DND-41 (cell line): Measurements from ENCODE around the gene ARPC1A.
A peak's percentile ranks its signal among the peaks of the same experiment; 100 is the strongest.

Experiments
- ATAC-seq: fragments of 200-7000 bp; cut with Tn5 transposase; 3 replicates; pipeline ENCODE4 v1.9.1; 2021; ENCODE audit warnings: low read depth; ENCODE audit not compliant: insufficient read depth
- DNase-seq: peaks from one replicate; pipeline ENCODE4 v3.0.0-alpha.2; 2020
- H2AFZ ChIP-seq: 2 replicates; pipeline ENCODE4 v1.6.0; 2012; ENCODE audit warnings: low read depth, low read length
- H3K27ac ChIP-seq: 2 replicates; pipeline ENCODE4 v1.5.1; 2012; ENCODE audit warnings: low read length, inconsistent platforms
- H3K27me3 ChIP-seq: fragments of 200-600 bp; sonication (generic); 2 replicates; pipeline ENCODE4 v1.6.0; 2012; ENCODE audit warnings: low read length, mild to moderate bottlenecking, inconsistent platforms; ENCODE audit not compliant: insufficient read depth, poor library complexity
- H3K36me3 ChIP-seq: 2 replicates; pipeline ENCODE4 v1.5.1; 2012; ENCODE audit warnings: low read length, inconsistent platforms; ENCODE audit not compliant: insufficient read depth
- H3K4me1 ChIP-seq: 2 replicates; pipeline ENCODE4 v1.5.1; 2012; ENCODE audit warnings: mild to moderate bottlenecking, low read length; ENCODE audit not compliant: insufficient read depth
- H3K4me2 ChIP-seq: 2 replicates; pipeline ENCODE4 v1.6.0; 2012; ENCODE audit warnings: mild to moderate bottlenecking, moderate library complexity, low read length, inconsistent platforms; ENCODE audit not compliant: insufficient read depth
- H3K4me3 ChIP-seq, 2 experiments: fragments of 200-600 bp in 1 of 2; shearing (Covaris generic) in 1 of 2; 2 replicates each; pipeline ENCODE4 v1.5.1; 2012 to 2016; ENCODE audit warnings: inconsistent platforms in 2 of 2, low read length in 2 of 2, mild to moderate bottlenecking in 2 of 2, low read depth in 1 of 2, moderate library complexity in 1 of 2
- H3K79me2 ChIP-seq: 2 replicates; pipeline ENCODE4 v1.6.0; 2012; ENCODE audit warnings: low read length, inconsistent platforms; ENCODE audit not compliant: insufficient read depth
- H3K9ac ChIP-seq: 2 replicates; pipeline ENCODE4 v1.6.0; 2012; ENCODE audit warnings: low read depth, mild to moderate bottlenecking, inconsistent platforms, low read length, moderate library complexity
- H3K9me3 ChIP-seq: 2 replicates; pipeline ENCODE4 v1.5.1; 2012; ENCODE audit warnings: low read length, moderate library complexity, mild to moderate bottlenecking, inconsistent platforms; ENCODE audit not compliant: insufficient read depth, severe bottlenecking
- H4K20me1 ChIP-seq: 2 replicates; pipeline ENCODE4 v1.6.0; 2012; ENCODE audit warnings: low read length; ENCODE audit not compliant: insufficient read depth
- CTCF ChIP-seq: IDR thresholded peaks from 2 replicates; pipeline ENCODE4 v1.5.1; 2012; ENCODE audit warnings: borderline replicate concordance, low read length, moderate library complexity, mild to moderate bottlenecking; ENCODE audit not compliant: poor library complexity, severe bottlenecking; ENCODE audit errors: extremely low read depth
- EZH2 ChIP-seq: IDR thresholded peaks from 3 replicates; pipeline ENCODE4 v1.6.1; 2012; ENCODE audit warnings: borderline replicate concordance, low read depth, mild to moderate bottlenecking, moderate library complexity, low read length, inconsistent platforms; ENCODE audit not compliant: severe bottlenecking

The ARPC1A gene

GRCh38 chr7:99403764-99404163, 78.1 kb downstream of the ARPC1A start:
- Histone ChIP-seq H3K27me3 (no peaks in the 10 kb centered on the region), H3K4me3 (no peak overlapping the region), H3K4me2 (no peak overlapping the region), H3K27ac (no peak overlapping the region), H2AFZ (no peak overlapping the region), H3K36me3 (peaks cover 76% of the 10 kb centered on the region), H3K9ac (no peak overlapping the region), H3K9me3 (no peaks in the 10 kb centered on the region), H4K20me1 (peaks cover 66% of the 10 kb centered on the region), H3K79me2 (peaks cover 66% of the 10 kb centered on the region), H3K4me1 (peaks cover 36% of the 10 kb centered on the region)
- DNase-seq = no peak
- TF ChIP-seq CTCF (no peak), EZH2 (no peak)
- no peak for ATAC-seq

DNA sequence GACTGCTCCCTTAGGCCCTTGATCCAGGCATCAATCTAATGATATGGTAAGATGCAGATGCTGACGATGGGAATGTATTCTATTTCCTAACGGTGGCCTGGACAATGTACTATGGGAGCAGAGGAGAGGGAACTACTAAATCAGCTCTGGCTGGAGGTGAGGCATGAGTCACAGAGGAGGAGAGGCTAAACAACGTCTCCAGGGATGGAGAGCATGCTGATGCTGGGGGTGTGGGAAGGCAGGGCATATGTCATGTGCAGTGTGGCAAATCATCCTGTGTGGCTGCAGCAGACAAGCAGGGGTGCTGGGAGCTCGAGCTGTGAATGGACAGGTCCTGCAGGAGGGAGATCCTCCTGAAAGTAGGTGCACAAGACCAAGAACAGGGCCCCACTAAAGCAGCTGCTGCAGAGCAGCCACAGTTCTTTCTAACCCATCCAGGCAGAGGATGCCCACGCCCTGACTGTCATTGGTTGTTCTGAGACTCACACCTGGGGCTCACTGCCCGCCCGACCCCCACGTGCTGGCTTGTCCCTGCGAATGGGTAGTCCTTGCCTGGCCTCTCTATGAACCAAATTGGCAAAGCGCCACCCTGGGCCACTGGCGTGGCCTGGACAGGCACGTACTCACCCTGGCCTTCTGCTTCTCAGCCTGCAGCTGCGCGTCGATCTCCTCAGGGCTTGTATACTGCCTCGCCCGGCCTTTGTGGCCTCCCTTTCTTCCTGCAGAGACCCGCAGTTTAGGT, 78.7 kb downstream of the ARPC1A start:
- no peak for DNase-seq
- Histone ChIP-seq H2AFZ (no peak overlapping the region), H3K27me3 (no peaks in the 10 kb centered on the region), H3K27ac (no peak overlapping the region), H3K4me2 (peak overlapping the region; percentile 27), H3K79me2 (peaks cover 72% of the 10 kb centered on the region), H3K9ac (no peak overlapping the region), H3K4me3 (no peak overlapping the region), H3K4me1 (peaks cover 36% of the 10 kb centered on the region), H3K9me3 (no peaks in the 10 kb centered on the region), H4K20me1 (peaks cover 60% of the 10 kb centered on the region), H3K36me3 (peaks cover 70% of the 10 kb centered on the region)
- no peak for ATAC-seq
- no peak for TF ChIP-seq EZH2
- TF ChIP-seq CTCF = no peak

- TF ChIP-seq EZH2 (no peak), CTCF (no peak)
- Histone ChIP-seq H3K4me1 (peaks cover 40% of the 10 kb centered on the region), H3K27ac (no peak overlapping the region), H3K9ac (no peak overlapping the region), H3K4me3 (no peak overlapping the region), H3K4me2 (peak overlapping the region; percentile 27), H3K36me3 (peaks cover 64% of the 10 kb centered on the region), H3K9me3 (no peaks in the 10 kb centered on the region), H3K79me2 (peaks cover 77% of the 10 kb centered on the region), H2AFZ (no peak overlapping the region), H3K27me3 (no peaks in the 10 kb centered on the region), H4K20me1 (peaks cover 58% of the 10 kb centered on the region)
- no peak for DNase-seq
- no peak for ATAC-seq
Observed at GRCh38 chr7:99404977-99405320, 79.3 kb downstream of the ARPC1A start.
